H1 (cell line): ENCODE measurements around the gene ATP23.

ENCODE experiments used
- ASH2L ChIP-seq: fragments of 200-600, 300-600 bp; sonication (generic); IDR thresholded peaks from one replicate; pipeline ENCODE4 v1.7.1; 2017; ENCODE audit warnings: low read length
- ATF3 ChIP-seq: IDR thresholded peaks from 2 replicates; pipeline ENCODE4 v1.6.1; 2011; ENCODE audit warnings: low read depth, mild to moderate bottlenecking, low read length; ENCODE audit not compliant: insufficient read depth
- CBX8 ChIP-seq: fragments of 300-800, 300-1000 bp; sonication (generic); IDR thresholded peaks from 2 replicates; pipeline ENCODE4 v1.7.1; 2016; ENCODE audit warnings: low read depth, low read length, borderline replicate concordance
- GABPA ChIP-seq: IDR thresholded peaks from 2 replicates; pipeline ENCODE4 v1.6.1; 2011; ENCODE audit warnings: mild to moderate bottlenecking, low read length, moderate library complexity, borderline replicate concordance; ENCODE audit not compliant: insufficient read depth
- POLR2A ChIP-seq, 2 experiments: IDR thresholded peaks; 1 replicate in 1 of 2; 2 replicates in 1 of 2; pipeline ENCODE4 v1.6.1; 2011; ENCODE audit warnings: low read depth in 2 of 2, low read length in 2 of 2, mild to moderate bottlenecking in 2 of 2; ENCODE audit errors: control extremely low read depth in 1 of 2
- SIRT6 ChIP-seq: IDR thresholded peaks from one replicate; pipeline ENCODE4 v1.7.1; 2012; ENCODE audit warnings: low read length, inconsistent platforms
- SP1 ChIP-seq: IDR thresholded peaks from 2 replicates; pipeline ENCODE4 v1.6.1; 2011; ENCODE audit warnings: low read depth, low read length
- SRF ChIP-seq: IDR thresholded peaks from 2 replicates; pipeline ENCODE4 v1.6.1; 2011; ENCODE audit warnings: mild to moderate bottlenecking, low read depth, low read length, moderate library complexity
- TF ChIP-seq, protein P1 (sequence below), 3 experiments: IDR thresholded peaks; 1 replicate in 2 of 3; 2 replicates in 1 of 3; pipeline versions ENCODE4 v1.5.1 to v1.6.1; 2011; ENCODE audit warnings: low read length in 3 of 3, mild to moderate bottlenecking in 3 of 3, inconsistent platforms in 2 of 3, low read depth in 1 of 3, moderate library complexity in 1 of 3; ENCODE audit not compliant: insufficient read depth in 1 of 3; ENCODE audit errors: control extremely low read depth in 1 of 3

GRCh38 chr12:57896115-57896433 is 45.3 kb upstream of the ATP23 start:
- no peak for TF ChIP-seq SIRT6
- no peak for TF ChIP-seq POLR2A (IDR thresholded peaks at IDR 0.05; ENCODE audit: control extremely low read depth in 1 of 2, low read depth in 2 of 2, low read length in 2 of 2)
- no peak for TF ChIP-seq ASH2L
- no peak for TF ChIP-seq SRF
- TF ChIP-seq, protein P1, sequence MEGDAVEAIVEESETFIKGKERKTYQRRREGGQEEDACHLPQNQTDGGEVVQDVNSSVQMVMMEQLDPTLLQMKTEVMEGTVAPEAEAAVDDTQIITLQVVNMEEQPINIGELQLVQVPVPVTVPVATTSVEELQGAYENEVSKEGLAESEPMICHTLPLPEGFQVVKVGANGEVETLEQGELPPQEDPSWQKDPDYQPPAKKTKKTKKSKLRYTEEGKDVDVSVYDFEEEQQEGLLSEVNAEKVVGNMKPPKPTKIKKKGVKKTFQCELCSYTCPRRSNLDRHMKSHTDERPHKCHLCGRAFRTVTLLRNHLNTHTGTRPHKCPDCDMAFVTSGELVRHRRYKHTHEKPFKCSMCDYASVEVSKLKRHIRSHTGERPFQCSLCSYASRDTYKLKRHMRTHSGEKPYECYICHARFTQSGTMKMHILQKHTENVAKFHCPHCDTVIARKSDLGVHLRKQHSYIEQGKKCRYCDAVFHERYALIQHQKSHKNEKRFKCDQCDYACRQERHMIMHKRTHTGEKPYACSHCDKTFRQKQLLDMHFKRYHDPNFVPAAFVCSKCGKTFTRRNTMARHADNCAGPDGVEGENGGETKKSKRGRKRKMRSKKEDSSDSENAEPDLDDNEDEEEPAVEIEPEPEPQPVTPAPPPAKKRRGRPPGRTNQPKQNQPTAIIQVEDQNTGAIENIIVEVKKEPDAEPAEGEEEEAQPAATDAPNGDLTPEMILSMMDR (IDR thresholded peaks at IDR 0.05; ENCODE audit: control extremely low read depth in 1 of 3, insufficient read depth in 1 of 3, low read depth in 1 of 3, low read length in 3 of 3) = no peak
- TF ChIP-seq CBX8 = no peak
- no peak for TF ChIP-seq GABPA
- no peak for TF ChIP-seq ATF3
- TF ChIP-seq SP1 = no peak
